A204.1 (cell line): ENCODE data around the gene CCDC107.

ENCODE experiments used
- FAIRE-seq: peaks from 2 replicates; lab custom pipeline; 2012; peaks lifted over from hg19 to GRCh38; lab: Jason Lieb, UNC

CCDC107 gene

GRCh38 chr9:35684921-35685320 lies 26.8 kb downstream of the CCDC107 start:
- no peak for FAIRE-seq

- FAIRE-seq = no peak
Measured at GRCh38 chr9:35685506-35685905, 27.4 kb downstream of the CCDC107 start.

GRCh38 chr9:35686222-35687203 lies 28.4 kb downstream of the CCDC107 start:
- FAIRE-seq = no peak

- no peak for FAIRE-seq
Measured at GRCh38 chr9:35687306-35687705, 29.2 kb downstream of the CCDC107 start.

GRCh38 chr9:35687972-35688557 lies 30.0 kb downstream of the CCDC107 start:
- no peak for FAIRE-seq

- FAIRE-seq = no peak
Measured at GRCh38 chr9:35688558-35689541, 30.8 kb downstream of the CCDC107 start.

- FAIRE-seq = no peak
Measured at GRCh38 chr9:35689542-35690293, 31.6 kb downstream of the CCDC107 start, which contains the start of gene TPM2. TSS of gene TPM2 (minus strand) at chr9:35689925. CDS start at chr9:35689817, 108 bp downstream.

- no peak for FAIRE-seq
Measured at GRCh38 chr9:35690294-35690613, 32.2 kb downstream of the CCDC107 start.

- FAIRE-seq = no peak
Measured at GRCh38 chr9:35690614-35691333, 32.7 kb downstream of the CCDC107 start.

- no peak for FAIRE-seq
Measured at GRCh38 chr9:35691334-35691650, 33.2 kb downstream of the CCDC107 start.

GRCh38 chr9:35691757-35692301 lies 33.7 kb downstream of the CCDC107 start:
- FAIRE-seq = no peak

GRCh38 chr9:35695943-35696401 lies 37.9 kb downstream of the CCDC107 start:
- FAIRE-seq = no peak

GRCh38 chr9:35696520-35697215 lies 38.6 kb downstream of the CCDC107 start:
- no peak for FAIRE-seq

- no peak for FAIRE-seq
Measured at GRCh38 chr9:35697486-35697885, 39.4 kb downstream of the CCDC107 start.

GRCh38 chr9:35698231-35698630 lies 40.1 kb downstream of the CCDC107 start:
- no peak for FAIRE-seq

GRCh38 chr9:35700031-35700430 lies 41.9 kb downstream of the CCDC107 start:
- FAIRE-seq = no peak

GRCh38 chr9:35700942-35701341 lies 42.9 kb downstream of the CCDC107 start:
- no peak for FAIRE-seq

- no peak for FAIRE-seq
Measured at GRCh38 chr9:35702696-35703095, 44.6 kb downstream of the CCDC107 start.

- FAIRE-seq = no peak
Measured at GRCh38 chr9:35703906-35704672, 46.0 kb downstream of the CCDC107 start.
